Kasumi-1 (cell line): Measurements from ENCODE around the gene ZNF654.
"Not testable (repeated sequence)": the region's sequence is repeated elsewhere in the genome, so short reads cannot be mapped to it uniquely, and the experiment has no call there.

Experiments
- DNase-seq, 2 experiments: peaks; one replicate each; lab custom pipeline; 2025; lab: John Stamatoyannopoulos, UW

Gene ZNF654

GRCh38 chr3:88058581-88059379 lies at the start of gene ZNF654, which contains the start of gene CGGBP1:
ZNF654 (plus strand) TSS chr3:88059255; CDS start chr3:88059320, 65 bp downstream.
CGGBP1 (minus strand) TSS chr3:88059005; CDS start chr3:88055976, 3,029 bp downstream.
- DNase-seq, result peak; percentile 98 to 99

GRCh38 chr3:88010810-88011209 lies 48.2 kb upstream of the ZNF654 start:
- DNase-seq, result no peak

GRCh38 chr3:88013592-88013991 lies 45.5 kb upstream of the ZNF654 start:
- no peak for DNase-seq

GRCh38 chr3:88015656-88016055 lies 43.4 kb upstream of the ZNF654 start:
- not testable (repeated sequence) for DNase-seq

GRCh38 chr3:88019024-88019423 lies 40.0 kb upstream of the ZNF654 start:
- peak; percentile 46 to 55 for DNase-seq

GRCh38 chr3:88025001-88025552 lies 34.0 kb upstream of the ZNF654 start:
- DNase-seq, result no peak

- no peak for DNase-seq
Measured at GRCh38 chr3:88028876-88029275, 30.2 kb upstream of the ZNF654 start.

- DNase-seq, result no peak
Measured at GRCh38 chr3:88030210-88030609, 28.8 kb upstream of the ZNF654 start.

- DNase-seq, result peak; percentile 27 to 69
Measured at GRCh38 chr3:88031642-88032077, 27.4 kb upstream of the ZNF654 start.

- no peak for DNase-seq
Measured at GRCh38 chr3:88032245-88032644, 26.8 kb upstream of the ZNF654 start.

- DNase-seq, result no peak
Measured at GRCh38 chr3:88033079-88033478, 26.0 kb upstream of the ZNF654 start.

- DNase-seq, result no peak
Measured at GRCh38 chr3:88033808-88034207, 25.2 kb upstream of the ZNF654 start.

- DNase-seq, result no peak
Measured at GRCh38 chr3:88034491-88035275, 24.4 kb upstream of the ZNF654 start.

GRCh38 chr3:88036221-88036620 lies 22.8 kb upstream of the ZNF654 start:
- no peak for DNase-seq

- DNase-seq, result no peak
Measured at GRCh38 chr3:88038566-88038965, 20.5 kb upstream of the ZNF654 start.

GRCh38 chr3:88040529-88040928 lies 18.5 kb upstream of the ZNF654 start:
- DNase-seq, result no peak

- no peak for DNase-seq
Measured at GRCh38 chr3:88041005-88041404, 18.1 kb upstream of the ZNF654 start.

- DNase-seq, result no peak
Measured at GRCh38 chr3:88044411-88044810, 14.6 kb upstream of the ZNF654 start.

GRCh38 chr3:88046766-88047165 lies 12.3 kb upstream of the ZNF654 start:
- no peak for DNase-seq

- peak; percentile 42 to 52 for DNase-seq
Measured at GRCh38 chr3:88057630-88058305, 1.3 kb upstream of the ZNF654 start.

- DNase-seq, result no peak
Measured at GRCh38 chr3:88058306-88058580, 812 bp upstream of the ZNF654 start.
